HEK293 (cell line): Measurements from ENCODE around the gene MASP2.

Experiments used
- CTCF ChIA-PET: fragments of 350-600 bp; formaldehyde crosslinking; extraction: SDS; loops from one replicate; lab custom pipeline; 2021; ENCODE audit warnings: antibody characterized with exemption; lab: Yijun Ruan, JAX
- POLR2A ChIA-PET: fragments of 300-600 bp; formaldehyde crosslinking; extraction: SDS; loops from one replicate; lab custom pipeline; 2020; ENCODE audit warnings: antibody characterized with exemption, inconsistent platforms; lab: Yijun Ruan, JAX
- H3K27ac ChIP-seq: fragments of 200-500 bp; sonication (Bioruptor generic); 2 replicates; pipeline ENCODE4 v1.5.1; 2014; ENCODE audit warnings: low read depth, low read length, control low read depth, inconsistent platforms; ENCODE audit errors: extremely low read depth
- H3K36me3 ChIP-seq, 2 experiments: fragments of 200-500 bp in 1 of 2; sonication (Bioruptor generic) in 1 of 2; 1 replicate in 1 of 2; 2 replicates in 1 of 2; pipeline ENCODE4 v1.5.1; 2014 to 2017; ENCODE audit warnings: inconsistent platforms in 2 of 2, low read length in 2 of 2; ENCODE audit not compliant: control insufficient read depth in 2 of 2, insufficient read depth in 1 of 2
- H3K4me1 ChIP-seq: fragments of 200-500 bp; sonication (Bioruptor generic); 2 replicates; pipeline ENCODE4 v1.5.1; 2014; ENCODE audit warnings: mild to moderate bottlenecking, low read length, inconsistent platforms; ENCODE audit not compliant: control insufficient read depth, insufficient read depth
- H3K4me3 ChIP-seq: 2 replicates; pipeline ENCODE4 v1.5.1; 2011; ENCODE audit warnings: low read depth, mild to moderate bottlenecking, control low read depth, low read length, moderate library complexity
- H3K9me3 ChIP-seq: fragments of 200-500 bp; sonication (Bioruptor generic); 2 replicates; pipeline ENCODE4 v1.5.1; 2014; ENCODE audit warnings: low read depth, low read length, inconsistent platforms; ENCODE audit not compliant: control insufficient read depth, insufficient read depth
- MEIS1 ChIP-seq: sonication (generic); formaldehyde crosslinking; IDR thresholded peaks from 2 replicates; pipeline ENCODE4 v1.8.1; 2022; ENCODE audit warnings: missing genetic modification reagents, mild to moderate bottlenecking, borderline replicate concordance
- SCRT1 ChIP-seq: fragments of 450-650 bp; formaldehyde crosslinking; IDR thresholded peaks from 2 replicates; pipeline ENCODE4 v1.5.1; 2016; ENCODE audit warnings: missing biosample characterization, missing genetic modification characterization, borderline replicate concordance
- SP3 ChIP-seq: fragments of 450-650 bp; formaldehyde crosslinking; IDR thresholded peaks from 2 replicates; pipeline ENCODE4 v1.5.1; 2016; ENCODE audit warnings: missing biosample characterization, missing genetic modification characterization
- WT1 ChIP-seq: fragments of 450-650 bp; formaldehyde crosslinking; IDR thresholded peaks from 2 replicates; pipeline ENCODE4 v1.5.1; 2016; ENCODE audit warnings: missing biosample characterization, missing genetic modification characterization
- ZFP3 ChIP-seq: fragments of 450-650 bp; formaldehyde crosslinking; IDR thresholded peaks from 2 replicates; pipeline ENCODE4 v1.5.1; 2016; ENCODE audit warnings: low read depth, missing biosample characterization, missing genetic modification characterization
- ZFP41 ChIP-seq: fragments of 450-650 bp; formaldehyde crosslinking; IDR thresholded peaks from 2 replicates; pipeline ENCODE4 v1.5.1; 2016; ENCODE audit warnings: missing biosample characterization, missing genetic modification characterization, borderline replicate concordance
- ZNF23 ChIP-seq: fragments of 450-650 bp; formaldehyde crosslinking; IDR thresholded peaks from 2 replicates; pipeline ENCODE4 v1.5.1; 2016; ENCODE audit warnings: missing biosample characterization, missing genetic modification characterization, borderline replicate concordance
- ZNF248 ChIP-seq: fragments of 450-650 bp; formaldehyde crosslinking; IDR thresholded peaks from 2 replicates; pipeline ENCODE4 v1.5.1; 2017; ENCODE audit warnings: missing biosample characterization, missing genetic modification characterization
- ZNF266 ChIP-seq: fragments of 450-650 bp; formaldehyde crosslinking; IDR thresholded peaks from 2 replicates; pipeline ENCODE4 v1.5.1; 2016; ENCODE audit warnings: missing biosample characterization, missing genetic modification characterization, low read depth
- ZNF311 ChIP-seq: fragments of 450-650 bp; formaldehyde crosslinking; IDR thresholded peaks from 2 replicates; pipeline ENCODE4 v1.5.1; 2017; ENCODE audit warnings: missing biosample characterization, missing genetic modification characterization, borderline replicate concordance
- ZNF404 ChIP-seq: fragments of 450-650 bp; formaldehyde crosslinking; IDR thresholded peaks from 2 replicates; pipeline ENCODE4 v1.5.1; 2017; ENCODE audit warnings: missing biosample characterization, missing genetic modification characterization
- ZNF426 ChIP-seq: fragments of 450-650 bp; formaldehyde crosslinking; IDR thresholded peaks from 2 replicates; pipeline ENCODE4 v1.5.1; 2017; ENCODE audit warnings: missing biosample characterization, missing genetic modification characterization, mild to moderate bottlenecking, inconsistent platforms, moderate library complexity
- ZNF514 ChIP-seq: fragments of 450-650 bp; formaldehyde crosslinking; IDR thresholded peaks from 2 replicates; pipeline ENCODE4 v1.5.1; 2016; ENCODE audit warnings: missing biosample characterization, missing genetic modification characterization
- ZNF629 ChIP-seq: fragments of 450-650 bp; formaldehyde crosslinking; IDR thresholded peaks from 2 replicates; pipeline ENCODE4 v1.5.1; 2017; ENCODE audit warnings: missing biosample characterization, missing genetic modification characterization
- ZNF677 ChIP-seq: fragments of 450-650 bp; IDR thresholded peaks from 2 replicates; pipeline ENCODE4 v1.5.0; 2018; ENCODE audit warnings: missing biosample characterization, mild to moderate bottlenecking, missing genetic modification characterization, moderate library complexity
- ZNF785 ChIP-seq: fragments of 450-650 bp; formaldehyde crosslinking; IDR thresholded peaks from 2 replicates; pipeline ENCODE4 v1.5.1; 2016; ENCODE audit warnings: missing biosample characterization, missing genetic modification characterization
- ZNF792 ChIP-seq: fragments of 450-650 bp; formaldehyde crosslinking; IDR thresholded peaks from 2 replicates; pipeline ENCODE4 v1.5.1; 2016; ENCODE audit warnings: missing biosample characterization, missing genetic modification characterization
- TF ChIP-seq, protein P1 (sequence below): fragments of 450-650 bp; formaldehyde crosslinking; IDR thresholded peaks from 2 replicates; pipeline ENCODE4 v1.5.1; 2017; ENCODE audit warnings: missing biosample characterization, missing genetic modification characterization
- TF ChIP-seq, protein P2 (sequence below): fragments of 450-650 bp; formaldehyde crosslinking; IDR thresholded peaks from 2 replicates; pipeline ENCODE4 v1.5.1; 2016; ENCODE audit warnings: missing biosample characterization, missing genetic modification characterization, low read depth
- TF ChIP-seq, protein P3 (sequence below): fragments of 450-650 bp; formaldehyde crosslinking; IDR thresholded peaks from 2 replicates; pipeline ENCODE4 v1.5.1; 2016; ENCODE audit warnings: missing biosample characterization, missing genetic modification characterization

Gene MASP2

DNA sequence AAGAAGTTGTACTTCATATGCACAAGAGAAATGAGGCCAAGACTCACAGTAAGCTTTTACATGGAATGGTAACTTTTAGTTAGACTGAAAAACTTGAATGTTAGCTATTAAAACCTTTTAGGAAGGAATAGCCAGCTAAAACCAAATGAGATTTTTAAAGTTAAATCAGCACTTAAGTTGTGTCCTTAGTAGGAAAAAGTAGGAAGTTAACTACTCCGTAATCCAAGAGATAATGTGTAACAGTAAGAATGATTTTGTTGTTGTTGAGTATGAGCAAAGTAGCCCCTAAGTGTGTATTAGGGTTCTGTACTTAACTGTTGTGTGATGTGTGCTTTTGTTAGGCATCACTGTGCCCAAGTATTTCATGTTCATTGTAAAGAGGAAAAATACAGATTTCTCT is 21.4 kb downstream of the MASP2 start:
- H3K9me3 ChIP-seq, result no peaks in the 10 kb centered on the region
- no peak for TF ChIP-seq SP3 (tag by site-specific recombination)
- TF ChIP-seq ZNF792 (tag by site-specific recombination), result no peak
- TF ChIP-seq WT1 (tag by site-specific recombination), result no peak
- TF ChIP-seq ZNF677 (tag by site-specific recombination), result no peak
- H3K27ac ChIP-seq, result no peak overlapping the region
- CTCF ChIA-PET, result no interaction called here
- no peak overlapping the region for H3K4me3 ChIP-seq
- POLR2A ChIA-PET, result interaction anchor here (1.3 kb wide), 1 partner anchor 13 kb away, joined by 5 read pairs; the partner anchor contains the start of gene TARDBP
- H3K4me1 ChIP-seq, result no peaks in the 10 kb centered on the region
- H3K36me3 ChIP-seq, result peaks cover 29 to 87% of the 10 kb centered on the region in 2 experiments

DNA sequence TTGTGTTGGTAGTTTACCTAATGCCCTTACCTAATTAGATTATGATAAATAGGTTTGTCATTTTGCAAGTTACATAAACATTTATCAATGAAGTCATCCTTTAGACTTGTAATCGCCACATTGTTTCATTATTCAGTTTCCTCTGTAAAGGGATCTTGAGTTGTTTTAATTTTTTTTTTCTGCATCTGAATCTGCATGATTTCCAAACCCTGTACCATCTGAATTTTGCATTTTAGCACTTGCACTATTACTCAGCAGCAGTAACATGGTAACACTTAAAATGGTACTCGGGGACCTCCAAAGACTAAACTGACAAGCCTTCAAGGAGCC is 22.2 kb downstream of the MASP2 start:
- CTCF ChIA-PET, result interaction anchor here (1.2 kb wide), 1 partner anchor 13 kb away, joined by 7 read pairs; no protein-coding TSS in a partner anchor
- no peaks in the 10 kb centered on the region for H3K9me3 ChIP-seq
- H3K27ac ChIP-seq, result no peak overlapping the region
- H3K4me1 ChIP-seq, result no peaks in the 10 kb centered on the region
- H3K4me3 ChIP-seq, result no peak overlapping the region
- H3K36me3 ChIP-seq, result peaks cover 36 to 87% of the 10 kb centered on the region in 2 experiments
- POLR2A ChIA-PET, result interaction anchor here (1.3 kb wide), 1 partner anchor 12 kb away, joined by 5 read pairs; the partner anchor contains the start of gene TARDBP
- TF ChIP-seq ZNF311 (tag by site-specific recombination), result no peak
- TF ChIP-seq, protein P1, sequence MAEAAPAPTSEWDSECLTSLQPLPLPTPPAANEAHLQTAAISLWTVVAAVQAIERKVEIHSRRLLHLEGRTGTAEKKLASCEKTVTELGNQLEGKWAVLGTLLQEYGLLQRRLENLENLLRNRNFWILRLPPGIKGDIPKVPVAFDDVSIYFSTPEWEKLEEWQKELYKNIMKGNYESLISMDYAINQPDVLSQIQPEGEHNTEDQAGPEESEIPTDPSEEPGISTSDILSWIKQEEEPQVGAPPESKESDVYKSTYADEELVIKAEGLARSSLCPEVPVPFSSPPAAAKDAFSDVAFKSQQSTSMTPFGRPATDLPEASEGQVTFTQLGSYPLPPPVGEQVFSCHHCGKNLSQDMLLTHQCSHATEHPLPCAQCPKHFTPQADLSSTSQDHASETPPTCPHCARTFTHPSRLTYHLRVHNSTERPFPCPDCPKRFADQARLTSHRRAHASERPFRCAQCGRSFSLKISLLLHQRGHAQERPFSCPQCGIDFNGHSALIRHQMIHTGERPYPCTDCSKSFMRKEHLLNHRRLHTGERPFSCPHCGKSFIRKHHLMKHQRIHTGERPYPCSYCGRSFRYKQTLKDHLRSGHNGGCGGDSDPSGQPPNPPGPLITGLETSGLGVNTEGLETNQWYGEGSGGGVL (tag by site-specific recombination), result no peak
- TF ChIP-seq ZNF785, result no peak
- TF ChIP-seq, protein P2, sequence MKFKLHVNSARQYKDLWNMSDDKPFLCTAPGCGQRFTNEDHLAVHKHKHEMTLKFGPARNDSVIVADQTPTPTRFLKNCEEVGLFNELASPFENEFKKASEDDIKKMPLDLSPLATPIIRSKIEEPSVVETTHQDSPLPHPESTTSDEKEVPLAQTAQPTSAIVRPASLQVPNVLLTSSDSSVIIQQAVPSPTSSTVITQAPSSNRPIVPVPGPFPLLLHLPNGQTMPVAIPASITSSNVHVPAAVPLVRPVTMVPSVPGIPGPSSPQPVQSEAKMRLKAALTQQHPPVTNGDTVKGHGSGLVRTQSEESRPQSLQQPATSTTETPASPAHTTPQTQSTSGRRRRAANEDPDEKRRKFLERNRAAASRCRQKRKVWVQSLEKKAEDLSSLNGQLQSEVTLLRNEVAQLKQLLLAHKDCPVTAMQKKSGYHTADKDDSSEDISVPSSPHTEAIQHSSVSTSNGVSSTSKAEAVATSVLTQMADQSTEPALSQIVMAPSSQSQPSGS (tag by site-specific recombination), result peak; percentile 65; the same call in 1 of the 2 replicates
- TF ChIP-seq ZNF426 (tag by site-specific recombination), result no peak
- TF ChIP-seq ZNF404, result no peak
- no peak for TF ChIP-seq ZFP41 (tag by site-specific recombination)
- no peak for TF ChIP-seq ZNF266
- 0 out of 2 replicates have a peak, but pooled peaks have one; percentile 25 for TF ChIP-seq ZNF629 (tag by site-specific recombination)
- no peak for TF ChIP-seq ZNF248 (tag by site-specific recombination)
- TF ChIP-seq MEIS1, result no peak
- TF ChIP-seq ZNF514, result no peak
- TF ChIP-seq, protein P3, sequence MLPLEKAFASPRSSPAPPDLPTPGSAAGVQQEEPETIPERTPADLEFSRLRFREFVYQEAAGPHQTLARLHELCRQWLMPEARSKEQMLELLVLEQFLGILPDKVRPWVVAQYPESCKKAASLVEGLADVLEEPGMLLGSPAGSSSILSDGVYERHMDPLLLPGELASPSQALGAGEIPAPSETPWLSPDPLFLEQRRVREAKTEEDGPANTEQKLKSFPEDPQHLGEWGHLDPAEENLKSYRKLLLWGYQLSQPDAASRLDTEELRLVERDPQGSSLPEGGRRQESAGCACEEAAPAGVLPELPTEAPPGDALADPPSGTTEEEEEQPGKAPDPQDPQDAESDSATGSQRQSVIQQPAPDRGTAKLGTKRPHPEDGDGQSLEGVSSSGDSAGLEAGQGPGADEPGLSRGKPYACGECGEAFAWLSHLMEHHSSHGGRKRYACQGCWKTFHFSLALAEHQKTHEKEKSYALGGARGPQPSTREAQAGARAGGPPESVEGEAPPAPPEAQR (tag by site-specific recombination), result no peak
- TF ChIP-seq ZNF23 (tag by site-specific recombination), result no peak
- TF ChIP-seq ZFP3, result no peak
- TF ChIP-seq SCRT1 (tag by site-specific recombination), result no peak
